K562 (cell line): ENCODE measurements around the gene TEAD3. TPM values are rescaled to one million over a fixed set of nuclear protein-coding genes. Genes with fewer than 3 reads are reported as not detected.

Experiments used
- ATF7 ChIP-seq: fragments of 450-650 bp; IDR thresholded peaks from 2 replicates; pipeline ENCODE4 v1.7.1; 2014; ENCODE audit warnings: mild to moderate bottlenecking, moderate library complexity
- CTBP1 ChIP-seq: fragments of 450-650 bp; IDR thresholded peaks from 2 replicates; pipeline ENCODE4 v1.6.1; 2016; ENCODE audit warnings: borderline replicate concordance
- KLF16 ChIP-seq: IDR thresholded peaks from 2 replicates; pipeline ENCODE4 v1.6.1; 2016; ENCODE audit warnings: antibody characterized with exemption
- RBBP5 ChIP-seq: fragments of 200-600 bp; sonication (generic); IDR thresholded peaks from 2 replicates; pipeline ENCODE4 v1.6.1; 2012; ENCODE audit warnings: borderline replicate concordance, mild to moderate bottlenecking, low read length, control low read depth, inconsistent platforms; ENCODE audit not compliant: insufficient read depth, poor library complexity, severe bottlenecking
- STAG1 ChIP-seq: sonication (generic); formaldehyde crosslinking; IDR thresholded peaks from 2 replicates; pipeline ENCODE4 v1.5.0; 2020; ENCODE audit warnings: missing genetic modification reagents, borderline replicate concordance
- ZBTB11 ChIP-seq, 3 experiments: fragments of 200-800 bp in 1 of 3; fragments of 250-450 bp in 1 of 3; fragments of 450-650 bp in 1 of 3; sonication (Bioruptor Pico) in 1 of 3; sonication (Bioruptor generic) in 1 of 3; formaldehyde crosslinking in 1 of 3; IDR thresholded peaks; 2 replicates each; pipeline versions ENCODE4 v1.6.1 to v1.8.0; 2016 to 2022; ENCODE audit warnings: mild to moderate bottlenecking in 2 of 3, missing genetic modification characterization in 2 of 3, missing compliant biosample characterization in 1 of 3, moderate library complexity in 1 of 3
- ZC3H4 ChIP-seq: sonication (generic); formaldehyde crosslinking; IDR thresholded peaks from 2 replicates; pipeline ENCODE4 v1.9.0; 2021; ENCODE audit warnings: missing genetic modification reagents, borderline replicate concordance
- ZNF239 ChIP-seq: fragments of 250-450 bp; sonication (Bioruptor Pico); IDR thresholded peaks from 2 replicates; pipeline ENCODE4 v1.4.0; 2020; ENCODE audit warnings: mild to moderate bottlenecking
- ZNF311 ChIP-seq: fragments of 250-450 bp; sonication (Bioruptor Pico); IDR thresholded peaks from 2 replicates; pipeline ENCODE4 v1.4.0; 2020; ENCODE audit warnings: mild to moderate bottlenecking, moderate library complexity
- ZZZ3 ChIP-seq: fragments of 450-650 bp; IDR thresholded peaks from 2 replicates; pipeline ENCODE4 v1.6.1; 2016; ENCODE audit warnings: antibody characterized with exemption, mild to moderate bottlenecking, moderate library complexity
- polyA plus RNA-seq, 8 experiments: library from polyadenylated mRNA; depleted of rRNA in 4 of 8; stranded (reverse) in 5 of 8; unstranded in 3 of 8; fragments of >200 nt; fragmentation: Nextera tagmentation in 2 of 8; fragmentation: Illumina TruSeq in 1 of 8; extraction: Ambion mirVana in 2 of 8; extraction: Trizol in 1 of 8; gene quantifications; 2 replicates each; pipeline versions ENCODE4 v1.2.1 to v1.2.3, GENCODE V29; 2011 to 2014; ENCODE audit warnings: inconsistent platforms in 1 of 8, missing spikeins in 1 of 8
- total RNA-seq, 7 experiments: library from RNA; depleted of rRNA in 6 of 7; stranded (reverse); fragments of >200 nt in 6 of 7; fragmentation: Illumina TruSeq in 2 of 7; extraction: Trizol in 2 of 7; gene quantifications; 2 replicates each; pipeline versions ENCODE4 v1.2.1 to v1.2.3, GENCODE V29; 2011 to 2021; ENCODE audit warnings: low replicate concordance in 1 of 7
- TF ChIP-seq, protein P1 (sequence below): fragments of 250-450 bp; sonication (Bioruptor Pico); IDR thresholded peaks from 2 replicates; pipeline ENCODE4 v1.8.0; 2021; ENCODE audit warnings: mild to moderate bottlenecking, moderate library complexity
- TF ChIP-seq, protein P2 (sequence below): fragments of 450-650 bp; formaldehyde crosslinking; IDR thresholded peaks from 2 replicates; pipeline ENCODE4 v1.4.0; 2022; ENCODE audit warnings: missing genetic modification characterization
- TF ChIP-seq, protein P3 (sequence below): fragments of 450-650 bp; formaldehyde crosslinking; conservative IDR thresholded peaks from 2 replicates; pipeline ENCODE4 v1.4.0; 2022; ENCODE audit warnings: mild to moderate bottlenecking, missing genetic modification characterization
- TF ChIP-seq, protein P4 (sequence below), 3 experiments: fragments of 200-800 bp in 1 of 3; sonication (Bioruptor generic) in 1 of 3; sonication (generic) in 1 of 3; formaldehyde crosslinking in 1 of 3; IDR thresholded peaks; 2 replicates each; pipeline versions ENCODE4 v1.6.1 to v1.8.0; 2016 to 2022; ENCODE audit warnings: mild to moderate bottlenecking in 2 of 3, missing compliant biosample characterization in 2 of 3, missing genetic modification characterization in 2 of 3, missing genetic modification reagents in 1 of 3

TEAD3 gene
- total and polyA plus RNA-seq, 9 of the 15 experiments (the other 6 are each of a cell fraction or from before 2014, with no cell fraction given): 0.63 to 13.2 (median 3.3) TPM

DNA sequence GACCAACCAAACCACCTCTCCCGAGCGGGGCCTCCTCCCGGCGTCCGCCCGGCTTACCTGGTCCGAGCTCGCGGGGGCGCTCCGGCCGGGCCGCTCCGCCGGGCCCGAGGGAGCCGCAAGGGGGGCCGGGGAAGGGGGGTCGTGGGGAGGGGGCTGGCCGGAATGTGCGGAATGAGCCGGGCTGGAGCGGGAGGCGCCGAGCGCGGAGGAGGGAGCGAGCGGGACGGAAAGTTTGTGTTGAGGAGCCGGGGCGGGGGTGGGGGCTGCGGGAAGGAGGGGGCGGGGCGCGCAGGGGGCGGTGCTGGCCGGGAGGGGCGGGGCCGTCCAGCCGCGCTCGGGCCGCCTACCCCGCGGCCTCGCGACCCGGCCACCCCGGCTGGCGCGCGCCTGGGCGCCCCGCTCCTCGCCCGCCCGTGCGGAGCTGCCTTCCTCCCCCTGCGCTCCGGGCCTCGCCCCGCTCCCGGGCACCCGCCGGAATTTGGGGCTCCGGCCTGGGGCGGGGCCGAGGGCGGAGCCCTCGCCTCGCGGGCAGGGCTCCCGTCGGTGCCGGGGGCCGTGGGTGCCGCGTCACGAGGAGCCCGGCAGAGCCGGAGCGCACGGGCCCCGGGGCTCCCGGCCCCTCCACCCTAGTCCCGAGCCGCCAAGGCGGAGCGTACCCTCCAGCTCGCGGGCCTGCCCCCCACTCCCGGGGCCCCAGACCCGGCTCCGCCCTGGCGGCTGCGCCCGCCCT lies at the start of gene TEAD3 (continued):
- TF ChIP-seq, protein P1, sequence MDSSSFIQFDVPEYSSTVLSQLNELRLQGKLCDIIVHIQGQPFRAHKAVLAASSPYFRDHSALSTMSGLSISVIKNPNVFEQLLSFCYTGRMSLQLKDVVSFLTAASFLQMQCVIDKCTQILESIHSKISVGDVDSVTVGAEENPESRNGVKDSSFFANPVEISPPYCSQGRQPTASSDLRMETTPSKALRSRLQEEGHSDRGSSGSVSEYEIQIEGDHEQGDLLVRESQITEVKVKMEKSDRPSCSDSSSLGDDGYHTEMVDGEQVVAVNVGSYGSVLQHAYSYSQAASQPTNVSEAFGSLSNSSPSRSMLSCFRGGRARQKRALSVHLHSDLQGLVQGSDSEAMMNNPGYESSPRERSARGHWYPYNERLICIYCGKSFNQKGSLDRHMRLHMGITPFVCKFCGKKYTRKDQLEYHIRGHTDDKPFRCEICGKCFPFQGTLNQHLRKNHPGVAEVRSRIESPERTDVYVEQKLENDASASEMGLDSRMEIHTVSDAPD (CRISPR knock-in tag): no peak
- TF ChIP-seq RBBP5 (peak; percentile 25), ZC3H4 (no peak), ZBTB11 (CRISPR knock-in tag; IDR thresholded peaks at IDR 0.05) (peak in 1 of 3 experiments; percentile 64; a peak in 2 of 6 replicates), ZNF239 (no peak), CTBP1 (no peak; the same call in 1 of the 2 replicates), ZZZ3 (no peak), ATF7 (no peak), STAG1 (CRISPR knock-in tag) (no peak), KLF16 (no peak), ZNF311 (CRISPR knock-in tag) (no peak)
- TF ChIP-seq, protein P2, sequence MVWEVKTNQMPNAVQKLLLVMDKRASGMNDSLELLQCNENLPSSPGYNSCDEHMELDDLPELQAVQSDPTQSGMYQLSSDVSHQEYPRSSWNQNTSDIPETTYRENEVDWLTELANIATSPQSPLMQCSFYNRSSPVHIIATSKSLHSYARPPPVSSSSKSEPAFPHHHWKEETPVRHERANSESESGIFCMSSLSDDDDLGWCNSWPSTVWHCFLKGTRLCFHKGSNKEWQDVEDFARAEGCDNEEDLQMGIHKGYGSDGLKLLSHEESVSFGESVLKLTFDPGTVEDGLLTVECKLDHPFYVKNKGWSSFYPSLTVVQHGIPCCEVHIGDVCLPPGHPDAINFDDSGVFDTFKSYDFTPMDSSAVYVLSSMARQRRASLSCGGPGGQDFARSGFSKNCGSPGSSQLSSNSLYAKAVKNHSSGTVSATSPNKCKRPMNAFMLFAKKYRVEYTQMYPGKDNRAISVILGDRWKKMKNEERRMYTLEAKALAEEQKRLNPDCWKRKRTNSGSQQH (CRISPR knock-in tag): no peak
- TF ChIP-seq, protein P3, sequence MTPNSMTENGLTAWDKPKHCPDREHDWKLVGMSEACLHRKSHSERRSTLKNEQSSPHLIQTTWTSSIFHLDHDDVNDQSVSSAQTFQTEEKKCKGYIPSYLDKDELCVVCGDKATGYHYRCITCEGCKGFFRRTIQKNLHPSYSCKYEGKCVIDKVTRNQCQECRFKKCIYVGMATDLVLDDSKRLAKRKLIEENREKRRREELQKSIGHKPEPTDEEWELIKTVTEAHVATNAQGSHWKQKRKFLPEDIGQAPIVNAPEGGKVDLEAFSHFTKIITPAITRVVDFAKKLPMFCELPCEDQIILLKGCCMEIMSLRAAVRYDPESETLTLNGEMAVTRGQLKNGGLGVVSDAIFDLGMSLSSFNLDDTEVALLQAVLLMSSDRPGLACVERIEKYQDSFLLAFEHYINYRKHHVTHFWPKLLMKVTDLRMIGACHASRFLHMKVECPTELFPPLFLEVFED (CRISPR knock-in tag): no peak
- TF ChIP-seq, protein P4, sequence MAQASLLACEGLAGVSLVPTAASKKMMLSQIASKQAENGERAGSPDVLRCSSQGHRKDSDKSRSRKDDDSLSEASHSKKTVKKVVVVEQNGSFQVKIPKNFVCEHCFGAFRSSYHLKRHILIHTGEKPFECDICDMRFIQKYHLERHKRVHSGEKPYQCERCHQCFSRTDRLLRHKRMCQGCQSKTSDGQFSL (CRISPR knock-in tag; IDR thresholded peaks at IDR 0.05): no peak
- TF ChIP-seq, protein P4 (tag; IDR thresholded peaks at IDR 0.05): no peak
